GM12878 (cell line): Measurements from ENCODE around the gene MRPL28. TPM values are rescaled to one million over a fixed set of nuclear protein-coding genes. Genes with fewer than 3 reads are reported as not detected.

ENCODE experiments used
- ATAC-seq: fragments of 200-7000 bp; cut with Tn5 transposase; 3 replicates; pipeline ENCODE4 v1.9.1; 2020; ENCODE audit warnings: mild to moderate bottlenecking, moderate library complexity
- BruUV-seq: library from RNA; stranded (reverse); fragments of 400-500 nt; replicated peaks from 2 replicates; lab custom pipeline; 2021; lab: Mats Ljungman, UMichigan
- CTCF ChIA-PET: fragments of 300-600 bp; sonication (Branson Sonifier 250); formaldehyde crosslinking; extraction: SDS; loops from one replicate; lab custom pipeline; 2021; ENCODE audit warnings: inconsistent platforms; lab: Yijun Ruan, JAX
- POLR2A ChIA-PET: fragments of 350-600 bp; formaldehyde crosslinking; extraction: SDS; loops from one replicate; lab custom pipeline; 2021; ENCODE audit warnings: inconsistent platforms; lab: Charles Lee
- RAD21 ChIA-PET: fragments of 300-600 bp; sonication (Branson Sonifier 250); formaldehyde crosslinking; loops from one replicate; lab custom pipeline; 2023; ENCODE audit warnings: antibody characterized with exemption; ENCODE audit not compliant: unreplicated experiment; lab: Charles Lee
- SMC1A ChIA-PET: fragments of 300-600 bp; sonication (Branson Sonifier 250); formaldehyde crosslinking; loops from one replicate; lab custom pipeline; 2023; ENCODE audit not compliant: unreplicated experiment, uncharacterized antibody; lab: Charles Lee
- DNase-seq: peaks from one replicate; pipeline ENCODE4 v3.0.0-alpha.2; 2011; ENCODE audit warnings: low read depth, low spot score
- FAIRE-seq: peaks from 3 replicates; lab custom pipeline; 2011; peaks lifted over from hg19 to GRCh38; lab: Jason Lieb, UNC
- H2AFZ ChIP-seq: 2 replicates; pipeline ENCODE4 v1.6.0; 2011; ENCODE audit warnings: low read depth, low read length, control low read depth; ENCODE audit not compliant: control insufficient read depth
- H3K27ac ChIP-seq: 2 replicates; pipeline ENCODE4 v1.5.1; 2011; ENCODE audit warnings: control low read depth; ENCODE audit not compliant: control insufficient read depth, insufficient read depth
- H3K27me3 ChIP-seq, 2 experiments: replicated peaks in 1 of 2; 2 replicates each; pipeline versions ENCODE4 v1.6.0 to v1.6.1; 2011; ENCODE audit warnings: low read length in 1 of 2; ENCODE audit not compliant: control insufficient read depth in 2 of 2, insufficient read depth in 2 of 2
- H3K36me3 ChIP-seq, 2 experiments: 2 replicates each; pipeline ENCODE4 v1.5.1; 2011; ENCODE audit warnings: low read length in 1 of 2; ENCODE audit not compliant: control insufficient read depth in 2 of 2, insufficient read depth in 2 of 2
- H3K4me1 ChIP-seq: 2 replicates; pipeline ENCODE4 v1.6.1; 2011; ENCODE audit warnings: mild to moderate bottlenecking, low read length, moderate library complexity, mixed read lengths; ENCODE audit not compliant: control insufficient read depth, insufficient read depth
- H3K4me2 ChIP-seq: 2 replicates; pipeline ENCODE4 v1.6.0; 2011; ENCODE audit warnings: control low read depth; ENCODE audit not compliant: control insufficient read depth, insufficient read depth
- H3K4me3 ChIP-seq: fragments of 200-600 bp; sonication (generic); 2 replicates; pipeline ENCODE4 v1.5.1; 2016
- H3K79me2 ChIP-seq: 2 replicates; pipeline ENCODE4 v1.6.0; 2011; ENCODE audit warnings: low read length; ENCODE audit not compliant: control insufficient read depth, insufficient read depth
- H3K9ac ChIP-seq: 2 replicates; pipeline ENCODE4 v1.8.0; 2011; ENCODE audit warnings: low read length, control low read depth, mixed read lengths; ENCODE audit not compliant: control insufficient read depth, insufficient read depth
- H3K9me3 ChIP-seq: replicated peaks from 3 replicates; pipeline ENCODE4 v1.5.1; 2011; ENCODE audit warnings: mild to moderate bottlenecking, low read length; ENCODE audit not compliant: control insufficient read depth, insufficient read depth
- H4K20me1 ChIP-seq: 2 replicates; pipeline ENCODE4 v1.6.0; 2011; ENCODE audit not compliant: control insufficient read depth, insufficient read depth
- BCL3 ChIP-seq: IDR thresholded peaks from 2 replicates; pipeline ENCODE4 v1.6.1; 2011; ENCODE audit warnings: borderline replicate concordance, low read depth, mild to moderate bottlenecking, moderate library complexity, low read length; ENCODE audit not compliant: insufficient read depth, poor library complexity, severe bottlenecking
- CBX5 ChIP-seq: sonication (generic); IDR thresholded peaks from 2 replicates; pipeline ENCODE4 v1.6.1; 2016; ENCODE audit warnings: low read depth, moderate library complexity, mild to moderate bottlenecking, inconsistent platforms
- CREB1 ChIP-seq: IDR thresholded peaks from 2 replicates; pipeline ENCODE4 v1.6.1; 2012; ENCODE audit warnings: low read depth, mild to moderate bottlenecking, inconsistent platforms
- CREM ChIP-seq: IDR thresholded peaks from 2 replicates; pipeline ENCODE4 v1.6.1; 2014; ENCODE audit warnings: antibody characterized with exemption, low read depth
- DPF2 ChIP-seq: fragments of 450-650 bp; IDR thresholded peaks from 2 replicates; pipeline ENCODE4 v1.6.1; 2017; ENCODE audit warnings: mild to moderate bottlenecking
- EED ChIP-seq: sonication (generic); IDR thresholded peaks from 2 replicates; pipeline ENCODE4 v1.6.1; 2016; ENCODE audit warnings: antibody characterized with exemption, low read depth
- EZH2 ChIP-seq: IDR thresholded peaks from 2 replicates; pipeline ENCODE4 v1.6.1; 2012; ENCODE audit warnings: low read depth, mild to moderate bottlenecking, control low read depth, inconsistent platforms, low read length, borderline replicate concordance; ENCODE audit not compliant: control insufficient read depth
- POLR2A ChIP-seq: IDR thresholded peaks from 2 replicates; pipeline ENCODE4 v1.6.1; 2011; ENCODE audit warnings: low read depth, mild to moderate bottlenecking, low read length
- POU2F2 ChIP-seq: IDR thresholded peaks from 3 replicates; pipeline ENCODE4 v1.6.1; 2011; ENCODE audit warnings: low read depth, mild to moderate bottlenecking, low read length, borderline replicate concordance
- WRNIP1 ChIP-seq: IDR thresholded peaks from 2 replicates; pipeline ENCODE4 v1.6.1; 2011; ENCODE audit warnings: low read depth, low read length, improper control_type of control experiment, borderline replicate concordance
- YY1 ChIP-seq: IDR thresholded peaks from 2 replicates; pipeline ENCODE4 v1.6.1; 2011; ENCODE audit warnings: low read depth, mild to moderate bottlenecking, low read length
- WGBS: methylation state at CpG from one replicate; pipeline ENCODE4 v1.1.6; 2016; ENCODE audit warnings: low lambda C conversion rate; ENCODE audit not compliant: insufficient replicate concordance, insufficient coverage; ENCODE audit errors: missing lambda C conversion rate; 5-methylcytosine and 5-hydroxymethylcytosine counted together
- in situ Hi-C: fragments of 300-500 bp; cut with MboI; formaldehyde crosslinking; loops from 9 replicates; pipeline ENCODE4 v1.14.3; 2018; ENCODE audit warnings: mixed read lengths
- intact Hi-C: fragments of 100-400 bp; cut with micrococcal nuclease; formaldehyde crosslinking; loops from one replicate; pipeline ENCODE4 v1.14.2; 2022; ENCODE audit not compliant: unreplicated experiment
- polyA plus RNA-seq, 11 experiments: library from polyadenylated mRNA; depleted of rRNA in 4 of 11; unstranded in 6 of 11; stranded (reverse) in 5 of 11; fragments of >200 nt; fragmentation: Nextera tagmentation in 4 of 11; fragmentation: Illumina TruSeq in 1 of 11; extraction: Ambion mirVana in 4 of 11; extraction: Trizol in 1 of 11; gene quantifications; 1 replicate in 1 of 11; 2 replicates in 10 of 11; pipeline versions ENCODE4 v1.2.1 to v1.2.3, GENCODE V29; 2011 to 2016; ENCODE audit warnings: inconsistent platforms in 2 of 11, missing spikeins in 2 of 11, low read depth in 1 of 11
- total RNA-seq, 4 experiments: library from RNA; depleted of rRNA in 3 of 4; stranded (reverse); fragments of >200 nt in 3 of 4; fragmentation: Illumina TruSeq in 1 of 4; extraction: Trizol in 1 of 4; gene quantifications; 2 replicates each; pipeline versions ENCODE4 v1.2.1 to v1.2.3, GENCODE V29; 2013 to 2021
- TF ChIP-seq, protein P1 (sequence below): fragments of 450-650 bp; conservative IDR thresholded peaks from 2 replicates; pipeline ENCODE4 v1.6.1; 2017; ENCODE audit warnings: mild to moderate bottlenecking, moderate library complexity
- TF ChIP-seq, protein P2 (sequence below): fragments of 450-650 bp; IDR thresholded peaks from 2 replicates; pipeline ENCODE4 v1.6.1; 2016; ENCODE audit warnings: mild to moderate bottlenecking
- TF ChIP-seq, protein P3 (sequence below): fragments of 150-350 bp; IDR thresholded peaks from 2 replicates; pipeline ENCODE4 v1.6.1; 2016; ENCODE audit warnings: low read depth, low read length

The MRPL28 gene
- total and polyA plus RNA-seq, 10 of the 15 experiments (the other 5 are each of a cell fraction or from before 2014, with no cell fraction given) = 1.6 to 185 (median 110) TPM

DNA sequence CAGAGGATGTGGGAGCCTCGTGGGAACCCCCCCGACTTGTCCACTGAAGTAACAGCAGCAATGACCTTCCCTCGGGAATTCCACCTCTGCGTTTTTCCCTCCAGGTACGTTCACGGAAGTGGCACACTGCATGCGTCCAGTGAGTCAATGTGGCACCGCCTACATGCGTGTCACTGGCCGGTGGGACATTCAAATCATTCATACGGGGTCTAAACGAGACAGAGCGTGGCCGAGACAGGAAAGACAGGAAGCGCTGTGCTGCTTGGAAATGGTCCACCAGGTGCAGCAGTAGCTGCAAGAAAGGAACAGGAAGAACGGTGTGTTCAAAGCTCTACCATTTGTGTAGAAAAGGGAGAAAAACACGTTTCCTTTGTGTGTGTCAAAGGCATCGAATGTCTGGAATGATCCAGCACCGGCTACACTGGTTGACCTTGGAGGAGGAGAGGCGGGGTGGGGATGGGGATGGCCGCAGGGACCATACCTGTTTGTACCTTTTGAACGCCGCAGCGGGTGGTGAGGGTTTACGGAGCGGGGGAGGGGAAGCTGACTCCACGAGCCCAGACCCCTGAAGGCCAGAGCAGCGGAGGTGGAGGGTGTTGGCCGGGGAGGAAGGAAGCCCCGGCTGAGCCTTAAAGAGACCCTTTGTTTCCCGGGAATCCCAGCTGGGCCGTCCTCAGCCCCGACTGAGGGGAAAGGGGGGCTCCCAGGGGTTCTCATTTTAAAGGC, 13.2 kb upstream of the MRPL28 start:
- Histone ChIP-seq H3K4me1 (peaks cover 14% of the 10 kb centered on the region), H3K27ac (peak overlapping the region; percentile 58), H4K20me1 (no peaks in the 10 kb centered on the region), H3K36me3 (no peaks in the 10 kb centered on the region), H3K4me3 (peak overlapping the region; percentile 97), H3K27me3 (no peaks in the 10 kb centered on the region), H3K79me2 (peaks cover 14% of the 10 kb centered on the region), H3K9ac (peak overlapping the region; percentile 82), H3K4me2 (peak overlapping the region; percentile 95), H3K9me3 (no peaks in the 10 kb centered on the region), H2AFZ (peak overlapping the region; percentile 92)
- CTCF ChIA-PET = interaction anchor here (0.6 to 1.7 kb wide), 3 partner anchors 9 to 161 kb away, joined by 3 to 7 read pairs (median 5); partner anchors contain the start of gene DECR2
- RAD21 ChIA-PET = interaction anchor here (1.4 to 1.9 kb wide), 3 partner anchors 13 to 31 kb away, joined by 4 to 7 read pairs (median 6); partner anchors contain the start of genes AXIN1, DECR2 and MRPL28
- BruUV-seq = no TSS peak
- in situ Hi-C loops (no loop called here), intact Hi-C loops (no loop called here)
- ATAC-seq = peak; percentile 80
- SMC1A ChIA-PET = interaction anchor here (1.3 to 1.8 kb wide), 2 partner anchors 13 to 18 kb away, joined by 4 to 5 read pairs; partner anchors contain the start of genes DECR2 and MRPL28
- WGBS = 17% methylated on average over 32 of the region's 33 CpGs
- POLR2A ChIA-PET = interaction anchor here (1.2 to 3.8 kb wide), 4 partner anchors 12 to 31 kb away, joined by 5 to 22 read pairs (median 8); partner anchors contain the start of genes AXIN1, DECR2 and MRPL28
- FAIRE-seq = peak; percentile 85
- DNase-seq = peak; percentile 50
- TF ChIP-seq, protein P1, sequence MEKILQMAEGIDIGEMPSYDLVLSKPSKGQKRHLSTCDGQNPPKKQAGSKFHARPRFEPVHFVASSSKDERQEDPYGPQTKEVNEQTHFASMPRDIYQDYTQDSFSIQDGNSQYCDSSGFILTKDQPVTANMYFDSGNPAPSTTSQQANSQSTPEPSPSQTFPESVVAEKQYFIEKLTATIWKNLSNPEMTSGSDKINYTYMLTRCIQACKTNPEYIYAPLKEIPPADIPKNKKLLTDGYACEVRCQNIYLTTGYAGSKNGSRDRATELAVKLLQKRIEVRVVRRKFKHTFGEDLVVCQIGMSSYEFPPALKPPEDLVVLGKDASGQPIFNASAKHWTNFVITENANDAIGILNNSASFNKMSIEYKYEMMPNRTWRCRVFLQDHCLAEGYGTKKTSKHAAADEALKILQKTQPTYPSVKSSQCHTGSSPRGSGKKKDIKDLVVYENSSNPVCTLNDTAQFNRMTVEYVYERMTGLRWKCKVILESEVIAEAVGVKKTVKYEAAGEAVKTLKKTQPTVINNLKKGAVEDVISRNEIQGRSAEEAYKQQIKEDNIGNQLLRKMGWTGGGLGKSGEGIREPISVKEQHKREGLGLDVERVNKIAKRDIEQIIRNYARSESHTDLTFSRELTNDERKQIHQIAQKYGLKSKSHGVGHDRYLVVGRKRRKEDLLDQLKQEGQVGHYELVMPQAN = peak; percentile 42; the same call in 1 of the 2 replicates
- TF ChIP-seq CREB1 (peak; percentile 57; the same call in 1 of the 2 replicates), DPF2 (0 out of 2 replicates have a peak, but pooled peaks have one; percentile 17), CREM (peak; percentile 61; the same call in 1 of the 2 replicates), EZH2 (no peak), POU2F2 (0 out of 3 replicates have a peak, but pooled peaks have one; percentile 33), YY1 (0 out of 2 replicates have a peak, but pooled peaks have one; percentile 37), WRNIP1 (no peak), CBX5 (no peak), BCL3 (no peak), EED (peak; percentile 56; the same call in 1 of the 2 replicates), POLR2A (peak; percentile 57)
- TF ChIP-seq, protein P2, sequence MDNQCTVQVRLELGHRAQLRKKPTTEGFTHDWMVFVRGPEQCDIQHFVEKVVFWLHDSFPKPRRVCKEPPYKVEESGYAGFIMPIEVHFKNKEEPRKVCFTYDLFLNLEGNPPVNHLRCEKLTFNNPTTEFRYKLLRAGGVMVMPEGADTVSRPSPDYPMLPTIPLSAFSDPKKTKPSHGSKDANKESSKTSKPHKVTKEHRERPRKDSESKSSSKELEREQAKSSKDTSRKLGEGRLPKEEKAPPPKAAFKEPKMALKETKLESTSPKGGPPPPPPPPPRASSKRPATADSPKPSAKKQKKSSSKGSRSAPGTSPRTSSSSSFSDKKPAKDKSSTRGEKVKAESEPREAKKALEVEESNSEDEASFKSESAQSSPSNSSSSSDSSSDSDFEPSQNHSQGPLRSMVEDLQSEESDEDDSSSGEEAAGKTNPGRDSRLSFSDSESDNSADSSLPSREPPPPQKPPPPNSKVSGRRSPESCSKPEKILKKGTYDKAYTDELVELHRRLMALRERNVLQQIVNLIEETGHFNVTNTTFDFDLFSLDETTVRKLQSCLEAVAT = peak; percentile 19; the same call in 1 of the 2 replicates
- TF ChIP-seq, protein P3, sequence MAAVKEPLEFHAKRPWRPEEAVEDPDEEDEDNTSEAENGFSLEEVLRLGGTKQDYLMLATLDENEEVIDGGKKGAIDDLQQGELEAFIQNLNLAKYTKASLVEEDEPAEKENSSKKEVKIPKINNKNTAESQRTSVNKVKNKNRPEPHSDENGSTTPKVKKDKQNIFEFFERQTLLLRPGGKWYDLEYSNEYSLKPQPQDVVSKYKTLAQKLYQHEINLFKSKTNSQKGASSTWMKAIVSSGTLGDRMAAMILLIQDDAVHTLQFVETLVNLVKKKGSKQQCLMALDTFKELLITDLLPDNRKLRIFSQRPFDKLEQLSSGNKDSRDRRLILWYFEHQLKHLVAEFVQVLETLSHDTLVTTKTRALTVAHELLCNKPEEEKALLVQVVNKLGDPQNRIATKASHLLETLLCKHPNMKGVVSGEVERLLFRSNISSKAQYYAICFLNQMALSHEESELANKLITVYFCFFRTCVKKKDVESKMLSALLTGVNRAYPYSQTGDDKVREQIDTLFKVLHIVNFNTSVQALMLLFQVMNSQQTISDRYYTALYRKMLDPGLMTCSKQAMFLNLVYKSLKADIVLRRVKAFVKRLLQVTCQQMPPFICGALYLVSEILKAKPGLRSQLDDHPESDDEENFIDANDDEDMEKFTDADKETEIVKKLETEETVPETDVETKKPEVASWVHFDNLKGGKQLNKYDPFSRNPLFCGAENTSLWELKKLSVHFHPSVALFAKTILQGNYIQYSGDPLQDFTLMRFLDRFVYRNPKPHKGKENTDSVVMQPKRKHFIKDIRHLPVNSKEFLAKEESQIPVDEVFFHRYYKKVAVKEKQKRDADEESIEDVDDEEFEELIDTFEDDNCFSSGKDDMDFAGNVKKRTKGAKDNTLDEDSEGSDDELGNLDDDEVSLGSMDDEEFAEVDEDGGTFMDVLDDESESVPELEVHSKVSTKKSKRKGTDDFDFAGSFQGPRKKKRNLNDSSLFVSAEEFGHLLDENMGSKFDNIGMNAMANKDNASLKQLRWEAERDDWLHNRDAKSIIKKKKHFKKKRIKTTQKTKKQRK = no peak
